ENCODE data around the gene PDE6B. TPM values are rescaled to one million over a fixed set of nuclear protein-coding genes. Genes with fewer than 3 reads are reported as not detected.
A peak's percentile ranks its signal among the peaks of the same experiment; 100 is the strongest.

PDE6B gene
- total and polyA plus RNA-seq, 2 experiments from 2014 or later, result 43.1 to 48.1 TPM

DNA sequence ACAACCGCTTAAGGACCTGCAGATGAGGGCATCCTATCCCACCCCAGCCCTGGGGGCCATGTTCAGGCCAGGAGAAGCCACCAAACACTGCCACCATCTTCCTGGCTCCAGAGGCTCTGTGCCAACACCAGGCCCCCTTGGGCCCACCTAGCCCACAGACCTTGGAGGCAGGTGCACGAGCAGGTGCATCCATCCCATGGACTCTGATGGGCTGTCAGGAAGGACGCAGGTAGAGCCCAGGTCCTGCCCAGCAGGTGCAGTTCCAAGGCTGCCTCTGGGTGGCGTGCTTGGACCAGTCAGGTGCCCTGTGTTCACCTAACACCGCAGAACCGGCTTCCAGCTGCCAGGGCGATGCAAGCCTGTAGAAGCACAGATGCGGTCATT is 22.8 kb upstream of the PDE6B start:
- H3K9me3 ChIP-seq (ENCODE audit: low read depth), result no peaks in the 10 kb centered on the region
- peak; percentile 6 to 80 for DNase-seq (ENCODE audit: low read depth in 1 of 2, low spot score in 1 of 2)
- TF ChIP-seq, protein P1, sequence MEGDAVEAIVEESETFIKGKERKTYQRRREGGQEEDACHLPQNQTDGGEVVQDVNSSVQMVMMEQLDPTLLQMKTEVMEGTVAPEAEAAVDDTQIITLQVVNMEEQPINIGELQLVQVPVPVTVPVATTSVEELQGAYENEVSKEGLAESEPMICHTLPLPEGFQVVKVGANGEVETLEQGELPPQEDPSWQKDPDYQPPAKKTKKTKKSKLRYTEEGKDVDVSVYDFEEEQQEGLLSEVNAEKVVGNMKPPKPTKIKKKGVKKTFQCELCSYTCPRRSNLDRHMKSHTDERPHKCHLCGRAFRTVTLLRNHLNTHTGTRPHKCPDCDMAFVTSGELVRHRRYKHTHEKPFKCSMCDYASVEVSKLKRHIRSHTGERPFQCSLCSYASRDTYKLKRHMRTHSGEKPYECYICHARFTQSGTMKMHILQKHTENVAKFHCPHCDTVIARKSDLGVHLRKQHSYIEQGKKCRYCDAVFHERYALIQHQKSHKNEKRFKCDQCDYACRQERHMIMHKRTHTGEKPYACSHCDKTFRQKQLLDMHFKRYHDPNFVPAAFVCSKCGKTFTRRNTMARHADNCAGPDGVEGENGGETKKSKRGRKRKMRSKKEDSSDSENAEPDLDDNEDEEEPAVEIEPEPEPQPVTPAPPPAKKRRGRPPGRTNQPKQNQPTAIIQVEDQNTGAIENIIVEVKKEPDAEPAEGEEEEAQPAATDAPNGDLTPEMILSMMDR (IDR thresholded peaks at IDR 0.05; ENCODE audit: low read depth, low read length), result peak; percentile 34
- no peak overlapping the region for H3K4me3 ChIP-seq
- no peak overlapping the region for H3K27ac ChIP-seq
- no peaks in the 10 kb centered on the region for H3K4me1 ChIP-seq (ENCODE audit: low read depth)
- peaks cover 25% of the 10 kb centered on the region for H3K27me3 ChIP-seq
- H3K36me3 ChIP-seq, result no peaks in the 10 kb centered on the region

DNA sequence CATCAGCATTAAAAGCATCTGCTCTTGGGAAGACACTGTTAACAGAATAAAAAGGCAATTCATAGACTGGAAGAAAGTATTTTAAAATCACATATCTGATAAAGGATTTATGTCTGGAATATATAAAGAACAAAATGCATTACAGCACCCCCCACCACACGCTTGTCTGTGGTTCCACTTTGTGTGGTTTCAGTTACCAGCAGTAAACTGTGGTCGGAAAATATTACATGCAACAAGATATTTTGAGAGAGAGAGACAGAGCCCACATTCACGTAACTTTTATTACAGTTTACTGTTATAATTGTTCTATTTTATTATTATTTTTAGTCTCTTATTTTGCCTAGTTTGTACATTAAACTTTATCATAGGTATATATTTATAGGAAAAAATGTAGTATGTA is 21.2 kb upstream of the PDE6B start:
- H3K9me3 ChIP-seq (ENCODE audit: low read depth), result no peaks in the 10 kb centered on the region
- peaks cover 17% of the 10 kb centered on the region for H3K27me3 ChIP-seq
- no peak overlapping the region for H3K27ac ChIP-seq
- no peaks in the 10 kb centered on the region for H3K4me1 ChIP-seq (ENCODE audit: low read depth)
- TF ChIP-seq, protein P1 (IDR thresholded peaks at IDR 0.05; ENCODE audit: low read depth, low read length), result no peak
- no peaks in the 10 kb centered on the region for H3K36me3 ChIP-seq
- H3K4me3 ChIP-seq, result no peak overlapping the region
- no peak for DNase-seq (ENCODE audit: low read depth in 1 of 2, low spot score in 1 of 2)

DNA sequence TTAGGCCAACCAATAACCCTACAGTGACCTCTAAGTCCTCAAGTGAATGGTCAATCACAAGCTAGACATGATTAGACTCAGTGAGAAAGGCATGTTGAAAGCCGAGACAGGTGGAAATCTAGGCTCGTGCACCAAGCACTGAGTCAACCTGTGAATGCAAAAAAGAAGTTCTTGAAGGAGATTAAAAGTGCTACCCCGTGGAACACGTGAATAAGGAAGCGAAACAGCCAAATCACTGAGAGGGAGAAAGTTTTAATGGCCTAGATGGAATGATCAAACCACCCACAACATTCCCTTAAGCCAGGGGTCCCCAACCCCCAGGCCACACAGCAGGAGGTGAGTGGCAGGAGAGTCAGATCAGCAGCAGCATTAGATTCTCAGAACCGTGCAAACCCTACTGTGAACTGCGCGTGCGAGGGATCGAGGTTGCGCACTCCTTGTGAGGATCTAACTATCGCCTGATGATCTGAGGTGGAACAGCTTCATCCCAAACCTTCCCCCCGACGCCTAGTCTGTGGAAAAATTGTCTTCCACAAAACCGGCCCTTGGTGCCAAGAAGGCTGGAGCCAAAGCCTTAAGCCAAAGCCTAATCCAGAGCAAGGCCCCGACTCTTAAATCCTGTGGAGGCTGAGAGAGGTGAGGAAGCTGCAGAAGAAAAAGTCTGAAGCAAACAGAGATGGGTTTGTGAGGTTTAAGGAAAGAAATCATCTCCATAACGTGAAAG is 19.5 kb upstream of the PDE6B start:
- TF ChIP-seq, protein P1 (IDR thresholded peaks at IDR 0.05; ENCODE audit: low read depth, low read length), result no peak

DNA sequence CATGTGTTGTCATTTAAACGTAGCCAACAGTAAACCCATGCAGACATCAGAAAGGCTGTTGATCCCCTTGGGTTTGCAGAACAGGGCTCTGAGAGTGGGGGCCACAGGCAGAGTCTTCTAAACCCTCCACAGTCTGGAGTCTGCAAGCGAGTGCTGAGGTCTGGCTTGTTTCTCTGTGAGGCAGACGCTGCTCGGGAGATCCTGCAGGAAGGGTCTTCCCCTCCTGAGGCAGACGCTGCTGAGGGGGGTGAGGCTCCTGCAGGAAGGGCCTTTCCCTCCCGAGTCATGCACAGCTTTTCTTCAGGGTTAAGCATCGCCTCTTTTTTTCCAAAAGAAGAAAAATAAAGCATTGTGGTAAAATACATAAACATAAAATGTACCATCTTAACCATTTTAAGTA is 17.1 kb upstream of the PDE6B start:
- Histone ChIP-seq H3K36me3 (no peaks in the 10 kb centered on the region), H3K27ac (no peak overlapping the region), H3K9me3 (ENCODE audit: low read depth) (no peaks in the 10 kb centered on the region), H3K27me3 (peaks cover 27% of the 10 kb centered on the region), H3K4me3 (no peak overlapping the region), H3K4me1 (ENCODE audit: low read depth) (no peaks in the 10 kb centered on the region)
- TF ChIP-seq, protein P1 (IDR thresholded peaks at IDR 0.05; ENCODE audit: low read depth, low read length), result no peak
- DNase-seq (ENCODE audit: low read depth in 1 of 2, low spot score in 1 of 2), result no peak

More for the DNA sequence above, 19.5 kb upstream of the PDE6B start:
- Histone ChIP-seq H3K36me3 (no peaks in the 10 kb centered on the region), H3K4me3 (no peak overlapping the region), H3K4me1 (ENCODE audit: low read depth) (no peaks in the 10 kb centered on the region), H3K27ac (no peak overlapping the region), H3K27me3 (peaks cover 13% of the 10 kb centered on the region), H3K9me3 (ENCODE audit: low read depth) (no peaks in the 10 kb centered on the region)
- DNase-seq (ENCODE audit: low read depth in 1 of 2, low spot score in 1 of 2), result no peak

DNA sequence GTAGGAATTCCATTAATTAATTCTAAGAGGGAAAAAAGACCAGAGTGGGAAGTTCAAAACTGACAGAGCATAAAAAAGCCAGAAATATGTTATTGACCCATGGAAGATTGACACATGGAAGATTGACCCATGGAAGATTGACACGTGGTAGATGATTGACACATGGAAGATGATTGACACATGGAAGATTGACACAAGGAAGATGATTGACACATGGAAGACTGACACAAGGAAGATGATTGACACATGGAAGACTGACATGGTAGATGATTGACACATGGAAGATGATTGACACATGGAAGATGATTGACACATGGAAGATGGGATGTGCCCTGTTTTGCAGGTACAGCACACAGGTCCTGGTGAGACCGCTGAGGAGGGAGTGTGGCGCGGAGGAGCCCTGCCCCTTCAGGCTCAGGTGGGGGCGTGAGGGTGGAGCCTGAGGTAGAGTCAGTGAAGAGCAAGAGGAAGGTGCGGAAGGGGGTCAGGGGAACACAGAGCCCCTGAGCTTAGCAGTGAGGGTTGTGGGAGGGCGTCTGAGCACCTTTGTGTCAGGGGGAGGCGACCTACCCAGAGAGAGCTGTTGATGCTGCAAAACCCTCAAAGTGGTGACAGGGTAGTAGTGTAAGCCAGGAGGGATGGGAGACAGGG is 15.8 kb upstream of the PDE6B start:
- no peaks in the 10 kb centered on the region for H3K36me3 ChIP-seq
- H3K4me3 ChIP-seq, result no peak overlapping the region
- no peak overlapping the region for H3K27ac ChIP-seq
- TF ChIP-seq, protein P1 (IDR thresholded peaks at IDR 0.05; ENCODE audit: low read depth, low read length), result no peak
- peaks cover 31% of the 10 kb centered on the region for H3K27me3 ChIP-seq
- no peak for DNase-seq (ENCODE audit: low read depth in 1 of 2, low spot score in 1 of 2)
- no peaks in the 10 kb centered on the region for H3K9me3 ChIP-seq (ENCODE audit: low read depth)
- no peaks in the 10 kb centered on the region for H3K4me1 ChIP-seq (ENCODE audit: low read depth)
